ENCODE measurements around the gene RORB. TPM values are rescaled to one million over a fixed set of nuclear protein-coding genes. Genes with fewer than 3 reads are reported as not detected.

Gene RORB
- total RNA-seq, 3 donors from 2014 or later = 0.19 to 0.66 TPM; not detected in 1

- H3K36me3 ChIP-seq (ENCODE audit: low read depth) = no peaks in the 10 kb centered on the region
- TF ChIP-seq, protein P1, sequence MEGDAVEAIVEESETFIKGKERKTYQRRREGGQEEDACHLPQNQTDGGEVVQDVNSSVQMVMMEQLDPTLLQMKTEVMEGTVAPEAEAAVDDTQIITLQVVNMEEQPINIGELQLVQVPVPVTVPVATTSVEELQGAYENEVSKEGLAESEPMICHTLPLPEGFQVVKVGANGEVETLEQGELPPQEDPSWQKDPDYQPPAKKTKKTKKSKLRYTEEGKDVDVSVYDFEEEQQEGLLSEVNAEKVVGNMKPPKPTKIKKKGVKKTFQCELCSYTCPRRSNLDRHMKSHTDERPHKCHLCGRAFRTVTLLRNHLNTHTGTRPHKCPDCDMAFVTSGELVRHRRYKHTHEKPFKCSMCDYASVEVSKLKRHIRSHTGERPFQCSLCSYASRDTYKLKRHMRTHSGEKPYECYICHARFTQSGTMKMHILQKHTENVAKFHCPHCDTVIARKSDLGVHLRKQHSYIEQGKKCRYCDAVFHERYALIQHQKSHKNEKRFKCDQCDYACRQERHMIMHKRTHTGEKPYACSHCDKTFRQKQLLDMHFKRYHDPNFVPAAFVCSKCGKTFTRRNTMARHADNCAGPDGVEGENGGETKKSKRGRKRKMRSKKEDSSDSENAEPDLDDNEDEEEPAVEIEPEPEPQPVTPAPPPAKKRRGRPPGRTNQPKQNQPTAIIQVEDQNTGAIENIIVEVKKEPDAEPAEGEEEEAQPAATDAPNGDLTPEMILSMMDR (IDR thresholded peaks at IDR 0.05) = no peak
- DNase-seq = no peak
- no peak overlapping the region for H3K4me3 ChIP-seq
- H3K9me3 ChIP-seq = no peaks in the 10 kb centered on the region
- H3K4me1 ChIP-seq (ENCODE audit: low read depth) = no peaks in the 10 kb centered on the region
- intact Hi-C loops (cut with DNase I, micrococcal nuclease) = no loop called here
- ATAC-seq = no peak
These were observed 20.1 kb downstream of the RORB start for GRCh38 chr9:74517188-74517587.

GRCh38 chr9:74519419-74519818 lies 22.3 kb downstream of the RORB start:
- TF ChIP-seq, protein P1 (IDR thresholded peaks at IDR 0.05) = no peak
- Histone ChIP-seq H3K4me1 (ENCODE audit: low read depth) (no peaks in the 10 kb centered on the region), H3K9me3 (no peaks in the 10 kb centered on the region), H3K4me3 (no peak overlapping the region), H3K36me3 (ENCODE audit: low read depth) (no peaks in the 10 kb centered on the region)
- intact Hi-C loops (cut with DNase I, micrococcal nuclease) = no loop called here
- DNase-seq (no peak), ATAC-seq (no peak)

DNA sequence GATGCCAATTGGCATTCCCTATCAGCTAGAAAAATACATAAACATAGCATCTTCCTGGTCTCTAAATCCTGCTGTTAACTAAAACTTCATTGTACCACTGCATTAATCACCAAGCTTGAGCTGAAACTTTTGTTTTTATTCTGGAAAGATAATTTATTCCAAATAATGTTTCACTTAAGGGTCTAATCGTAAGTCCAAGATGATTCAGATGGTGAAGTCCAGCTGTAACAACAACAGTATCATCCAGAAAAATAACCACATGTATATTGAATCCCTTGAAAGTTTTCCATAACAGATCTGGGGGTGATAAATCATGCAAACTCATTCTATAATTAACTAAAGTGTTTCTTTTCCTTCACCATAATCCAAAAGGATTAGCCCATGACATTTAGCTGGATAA lies 23.9 kb downstream of the RORB start:
- intact Hi-C loops (cut with DNase I, micrococcal nuclease) = no loop called here
- Histone ChIP-seq H3K4me3 (no peak overlapping the region), H3K4me1 (ENCODE audit: low read depth) (no peaks in the 10 kb centered on the region), H3K9me3 (no peaks in the 10 kb centered on the region), H3K36me3 (ENCODE audit: low read depth) (no peaks in the 10 kb centered on the region)
- TF ChIP-seq, protein P1 (IDR thresholded peaks at IDR 0.05) = no peak
- ATAC-seq (no peak), DNase-seq (no peak)

DNA sequence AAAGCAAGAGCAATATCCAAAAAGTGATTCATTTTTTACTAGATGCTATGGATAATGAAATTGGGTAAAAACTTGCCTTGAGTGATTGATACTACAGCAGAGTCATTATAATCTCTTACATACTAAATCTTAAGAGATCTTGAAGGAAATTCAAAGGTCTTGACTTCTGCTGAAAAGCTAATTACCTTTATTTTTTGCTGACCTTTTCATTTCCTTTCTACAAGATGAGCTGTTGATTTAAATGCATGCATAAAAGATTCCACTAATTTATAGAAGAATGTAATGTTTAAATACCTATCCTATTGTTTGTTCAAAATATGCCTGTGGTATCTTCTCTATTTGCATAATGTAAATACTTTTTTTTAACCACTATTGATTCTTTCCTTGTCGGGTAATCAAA lies 27.2 kb downstream of the RORB start:
- Histone ChIP-seq H3K4me1 (ENCODE audit: low read depth) (no peaks in the 10 kb centered on the region), H3K9me3 (no peaks in the 10 kb centered on the region), H3K4me3 (no peak overlapping the region), H3K36me3 (ENCODE audit: low read depth) (no peaks in the 10 kb centered on the region)
- ATAC-seq (no peak), DNase-seq (no peak)
- TF ChIP-seq, protein P1 (IDR thresholded peaks at IDR 0.05) = no peak
- intact Hi-C loops (cut with DNase I, micrococcal nuclease) = no loop called here

DNA sequence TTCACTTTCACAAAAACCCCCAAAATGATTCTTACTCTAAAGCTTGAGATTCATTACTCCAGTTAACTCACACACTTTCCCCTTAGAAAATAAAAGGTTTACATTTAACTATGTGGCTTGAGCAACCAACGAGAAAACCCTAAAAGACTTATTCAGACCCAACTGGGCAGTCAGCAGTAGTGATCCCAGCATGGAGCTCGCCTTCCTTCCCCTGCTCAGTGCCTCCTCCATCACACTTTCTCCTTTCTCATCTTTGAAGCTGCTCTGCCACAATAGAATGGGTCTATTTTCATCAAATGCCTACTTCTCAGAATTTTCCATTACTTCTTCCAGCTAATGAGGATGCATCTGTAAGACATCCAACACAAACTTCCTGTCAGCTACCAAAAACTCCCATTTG lies 29.1 kb downstream of the RORB start:
- H3K4me1 ChIP-seq (ENCODE audit: low read depth) = no peaks in the 10 kb centered on the region
- no peaks in the 10 kb centered on the region for H3K36me3 ChIP-seq (ENCODE audit: low read depth)
- TF ChIP-seq, protein P1 (IDR thresholded peaks at IDR 0.05) = no peak
- DNase-seq (no peak), ATAC-seq (no peak)
- intact Hi-C loops (cut with DNase I, micrococcal nuclease) = no loop called here
- no peaks in the 10 kb centered on the region for H3K9me3 ChIP-seq
- no peak overlapping the region for H3K4me3 ChIP-seq

DNA sequence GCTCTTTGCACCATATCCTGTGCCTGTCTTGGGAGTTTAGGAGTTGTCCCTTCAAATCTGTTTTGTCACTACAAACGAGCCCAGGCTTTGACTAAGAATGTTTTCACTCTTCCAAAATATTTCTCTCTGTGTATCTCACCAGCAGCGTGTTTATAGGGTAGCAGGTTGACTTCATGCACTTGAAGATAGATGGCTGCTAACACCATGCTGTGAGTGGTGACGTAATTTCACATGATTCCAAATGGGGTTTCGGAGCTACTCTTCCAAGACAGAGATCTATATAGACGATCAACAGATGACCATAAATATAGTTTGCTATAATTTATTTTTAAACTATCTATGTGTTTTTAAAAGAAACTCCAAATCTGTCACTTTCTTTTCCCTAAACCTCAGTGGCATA lies 30.6 kb downstream of the RORB start:
- no peaks in the 10 kb centered on the region for H3K4me1 ChIP-seq (ENCODE audit: low read depth)
- intact Hi-C loops (cut with DNase I, micrococcal nuclease) = no loop called here
- H3K36me3 ChIP-seq (ENCODE audit: low read depth) = no peaks in the 10 kb centered on the region
- TF ChIP-seq, protein P1 (IDR thresholded peaks at IDR 0.05) = no peak
- no peaks in the 10 kb centered on the region for H3K9me3 ChIP-seq
- H3K4me3 ChIP-seq = no peak overlapping the region
- DNase-seq (no peak), ATAC-seq (no peak)

Data from mucosa of descending colon (tissue), 3 donors.